GM18858 (cell line): ENCODE measurements around the gene RABL3.
"Not testable (repeated sequence)": the region's sequence is repeated elsewhere in the genome, so short reads cannot be mapped to it uniquely, and the experiment has no call there.

ENCODE experiments used
- ATAC-seq: cut with Tn5 transposase; IDR thresholded peaks from one replicate; pipeline ENCODE4 v1.9.1; 2021; ENCODE audit not compliant: unreplicated experiment

Gene RABL3

GRCh38 chr3:120749843-120750242 lies 7.5 kb upstream of the RABL3 start:
- ATAC-seq = peak; percentile 57

GRCh38 chr3:120745466-120745865 lies 3.1 kb upstream of the RABL3 start:
- ATAC-seq = no peak

DNA sequence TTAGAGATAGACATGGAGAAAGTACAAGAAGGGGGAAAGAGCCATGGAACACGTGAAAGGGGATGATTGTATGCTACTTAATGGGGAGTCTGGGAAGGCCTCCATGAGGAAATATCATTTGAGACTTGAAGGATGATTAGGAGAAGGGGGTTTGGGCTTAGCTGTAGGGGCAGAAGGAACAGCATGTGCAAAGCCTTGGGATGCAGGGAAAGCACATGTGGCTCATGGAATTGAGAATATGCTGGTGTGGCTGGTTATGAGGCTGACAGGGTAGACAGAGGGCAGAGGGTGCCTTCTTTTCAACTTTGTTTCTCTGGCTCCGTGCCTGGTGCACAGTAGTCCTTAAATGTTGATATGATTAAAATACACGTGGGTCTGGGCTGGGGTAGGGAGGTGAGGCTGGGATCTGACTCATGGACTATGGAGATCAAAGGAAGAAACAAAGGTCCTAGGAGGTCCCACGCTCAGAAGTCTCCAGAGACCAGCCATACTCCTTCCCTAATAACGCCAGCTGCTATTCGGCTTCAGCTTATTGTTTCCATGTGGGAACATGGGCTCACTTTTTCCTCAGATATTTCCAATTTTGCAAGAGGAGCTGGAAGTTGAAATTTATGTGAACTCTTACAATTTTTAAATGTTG lies 1.4 kb upstream of the RABL3 start:
- no peak for ATAC-seq

DNA sequence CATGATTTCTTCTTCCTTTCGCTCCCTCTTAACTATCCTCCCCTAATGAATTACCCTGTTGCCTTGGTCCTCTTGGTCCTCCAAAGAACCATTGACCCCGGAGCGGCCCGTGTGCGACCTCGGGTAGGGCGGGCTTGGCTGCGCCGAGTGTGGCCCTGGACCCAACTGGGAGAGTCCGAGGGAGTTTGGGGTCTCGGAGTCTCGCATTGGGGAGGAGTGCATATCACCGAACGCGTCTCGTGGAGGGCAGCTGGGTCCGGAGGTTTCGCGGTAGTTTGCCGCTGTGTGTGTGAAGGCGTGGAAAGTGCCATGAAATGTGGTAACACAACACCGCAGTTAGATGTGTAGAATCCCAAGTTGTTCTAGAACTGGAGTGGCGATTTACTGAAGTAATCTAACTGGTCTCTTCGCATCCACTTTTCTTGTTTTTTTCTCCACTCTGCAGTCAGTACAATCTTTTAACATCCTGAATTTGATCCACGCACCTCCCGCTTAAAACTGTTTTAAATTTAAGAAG lies 591 bp upstream of the RABL3 start:
- ATAC-seq = peak; percentile 2

DNA sequence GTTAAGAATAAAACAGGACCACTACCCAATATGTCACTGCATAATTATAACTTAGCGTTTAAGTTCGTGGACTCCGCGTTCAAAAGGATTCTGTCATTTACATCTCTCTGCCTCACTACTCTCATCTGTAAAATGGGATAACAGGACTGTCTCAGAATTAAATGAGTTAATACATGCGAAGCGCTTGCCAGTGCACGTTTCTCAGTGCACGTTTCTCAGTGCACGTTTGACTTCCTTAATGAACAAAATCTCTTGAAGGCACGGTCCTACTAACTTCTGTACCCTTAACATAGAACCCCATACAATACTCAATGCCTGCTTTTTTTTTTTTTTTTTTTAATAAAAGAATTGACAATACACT lies 499 bp downstream of the RABL3 start:
- ATAC-seq = peak; percentile 17

DNA sequence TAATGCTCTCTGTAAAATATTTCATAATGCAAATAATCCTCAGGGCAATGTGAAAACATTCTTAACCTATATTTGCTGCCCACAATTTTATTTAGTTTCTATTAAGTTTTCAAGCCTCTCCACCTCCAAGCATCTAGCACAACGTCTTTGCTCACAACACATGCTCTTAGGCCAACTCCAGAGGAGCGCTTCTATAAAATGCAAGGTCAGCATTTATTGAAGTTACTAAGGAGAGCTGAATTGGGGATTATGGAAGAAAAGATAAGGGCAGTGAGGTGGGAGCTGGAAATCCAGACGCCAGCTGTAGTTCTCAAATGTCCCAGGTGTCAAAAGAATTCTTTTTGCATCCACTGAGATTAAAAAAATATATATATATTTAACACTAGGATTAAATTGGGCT lies 996 bp downstream of the RABL3 start:
- ATAC-seq = no peak

DNA sequence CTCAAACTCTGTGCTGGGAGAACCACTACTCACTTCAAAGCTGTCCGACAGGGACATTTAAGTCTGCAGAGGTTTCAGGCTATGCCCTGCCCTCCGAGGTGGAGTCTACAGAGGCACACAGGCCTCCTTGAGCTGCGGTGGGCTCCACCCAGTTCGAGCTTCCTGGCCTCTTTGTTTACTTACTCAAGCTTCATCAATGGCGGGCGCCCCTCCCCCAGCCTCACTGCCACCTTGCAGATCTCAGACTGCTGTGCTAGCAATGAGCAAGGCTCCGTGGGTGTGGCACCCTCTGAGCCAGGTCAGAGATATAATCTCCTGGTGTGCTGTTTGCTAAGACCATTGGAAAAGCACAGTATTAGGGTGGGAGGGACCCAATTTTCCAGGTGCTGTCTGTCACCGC lies 4.3 kb downstream of the RABL3 start:
- not testable (repeated sequence) for ATAC-seq

GRCh38 chr3:120730576-120731542 lies 11.5 kb downstream of the RABL3 start:
- no peak for ATAC-seq

DNA sequence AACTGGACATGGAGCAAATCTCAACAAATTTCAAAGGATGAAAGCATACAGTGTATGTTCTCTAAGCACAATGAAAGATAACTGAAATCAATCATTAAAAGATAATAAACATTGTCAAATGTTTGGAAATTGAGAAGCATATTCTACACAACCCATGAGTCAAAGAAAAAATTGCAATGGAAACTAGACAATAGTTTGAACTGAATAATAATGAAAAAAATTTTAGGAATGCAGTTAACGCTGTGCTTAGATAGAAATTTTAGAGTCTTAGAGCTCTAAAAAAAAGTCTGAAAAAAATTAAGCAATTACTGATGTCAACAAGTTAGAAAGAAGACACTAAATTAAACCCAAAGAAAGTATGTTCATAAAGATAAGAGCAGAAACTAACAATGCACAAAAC lies 15.5 kb downstream of the RABL3 start:
- no peak for ATAC-seq

DNA sequence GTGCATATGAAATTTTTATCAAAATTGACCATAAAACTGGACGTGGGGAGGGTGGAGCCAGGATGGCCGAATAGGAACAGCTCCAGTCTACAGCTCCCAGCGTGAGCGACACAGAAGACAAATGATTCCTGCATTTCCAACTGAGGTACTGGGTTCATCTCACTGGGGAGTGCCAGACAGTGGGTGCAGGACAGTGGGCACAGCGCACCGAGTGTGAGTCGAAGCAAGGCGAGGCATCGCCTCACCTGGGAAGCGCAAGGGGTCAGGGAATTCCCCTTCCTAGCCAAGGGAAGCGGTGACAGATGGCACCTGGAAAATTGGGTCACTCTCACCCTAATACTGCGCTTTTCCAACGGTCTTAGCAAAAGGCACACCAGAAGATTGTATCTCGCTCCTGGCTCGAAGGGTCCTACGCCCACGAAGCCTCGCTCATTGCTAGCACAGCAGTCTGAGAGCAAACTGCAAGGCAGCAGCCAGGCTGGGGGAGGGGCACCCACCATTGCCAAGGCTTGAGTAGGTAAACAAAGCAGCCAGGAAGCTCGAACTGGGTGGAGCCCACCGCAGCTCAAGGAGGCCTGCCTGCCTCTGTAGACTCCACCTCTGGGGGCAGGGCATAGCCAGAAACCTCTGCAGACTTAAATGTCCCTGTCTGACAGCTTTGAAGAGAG lies 23.0 kb downstream of the RABL3 start:
- not testable (repeated sequence) for ATAC-seq

DNA sequence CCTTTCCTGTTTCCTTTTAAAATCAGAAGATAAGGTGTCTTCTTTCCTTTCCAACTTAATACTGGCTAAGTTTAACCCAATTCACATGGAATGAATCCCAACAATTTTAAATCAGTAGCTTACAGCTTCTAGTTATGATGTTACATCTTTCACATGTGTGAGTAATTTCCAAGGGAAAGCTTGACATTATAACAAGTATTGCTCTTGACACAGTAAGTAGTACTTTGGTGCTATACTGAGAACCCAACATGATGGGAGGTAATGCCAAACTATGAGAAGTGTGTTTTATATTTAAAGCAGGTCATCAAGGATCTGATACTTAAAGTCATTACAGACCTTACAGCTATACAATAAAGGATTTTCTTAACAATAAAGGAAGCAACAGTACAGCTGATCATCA lies 29.1 kb downstream of the RABL3 start:
- no peak for ATAC-seq

- ATAC-seq = no peak
Observed at GRCh38 chr3:120710369-120710768, 31.9 kb downstream of the RABL3 start.

DNA sequence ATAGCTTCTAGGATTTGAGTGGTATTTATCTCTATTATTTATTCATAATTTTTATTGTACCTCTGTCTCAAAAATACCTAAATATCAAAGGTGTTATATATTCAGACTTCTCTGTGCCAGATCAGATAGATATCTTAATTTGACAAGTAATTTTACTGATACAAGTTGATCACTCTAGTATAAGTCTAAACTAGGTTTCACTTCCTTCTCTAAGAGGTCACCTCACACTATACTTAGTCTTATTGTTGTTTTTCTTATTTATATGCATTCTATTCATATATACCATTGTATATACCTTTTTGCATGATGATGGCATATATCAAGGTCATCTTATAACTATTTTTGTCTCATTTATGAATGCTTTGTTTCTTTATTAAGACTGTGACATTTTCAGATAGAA lies 33.9 kb downstream of the RABL3 start:
- peak; percentile 81 for ATAC-seq

- peak; percentile 33 for ATAC-seq
Observed at GRCh38 chr3:120706950-120707349, 35.4 kb downstream of the RABL3 start.

GRCh38 chr3:120705884-120706582 lies 36.3 kb downstream of the RABL3 start:
- no peak for ATAC-seq

GRCh38 chr3:120699333-120699732 lies 43.0 kb downstream of the RABL3 start:
- no peak for ATAC-seq

DNA sequence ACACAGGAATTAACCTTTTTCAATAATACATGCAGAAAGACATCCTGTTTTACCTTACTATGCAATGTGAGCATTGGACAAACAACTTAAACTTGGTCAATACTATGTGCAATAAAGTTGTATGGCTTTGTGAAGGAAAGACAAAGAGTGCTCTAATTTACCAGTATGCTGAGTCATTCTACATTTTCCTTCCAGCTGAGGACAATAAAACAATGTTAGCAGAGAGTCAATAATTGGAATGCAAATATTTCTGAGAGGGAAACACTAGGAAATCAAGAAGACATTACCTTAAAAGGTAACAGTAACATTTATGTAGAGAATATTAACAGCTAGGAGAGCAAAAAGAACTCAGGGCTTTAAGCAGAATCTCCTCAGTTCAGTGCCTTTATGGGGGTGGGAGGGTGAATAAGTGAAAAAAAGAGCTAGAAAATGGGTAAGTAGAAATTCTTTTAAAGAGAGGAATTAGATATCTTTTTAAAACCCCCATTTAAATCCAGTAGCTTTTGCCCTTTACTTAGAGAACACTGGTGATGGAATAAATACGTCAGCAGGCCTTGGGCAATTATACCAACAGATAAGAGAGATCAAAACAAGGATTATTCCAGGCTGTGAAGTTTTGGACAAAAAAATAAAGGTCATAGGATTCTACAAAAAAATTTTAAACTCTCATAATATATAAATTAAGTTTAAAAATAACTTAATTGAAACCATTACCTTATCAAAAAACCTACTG lies 48.7 kb downstream of the RABL3 start:
- ATAC-seq = no peak

- no peak for ATAC-seq
Observed at GRCh38 chr3:120689395-120689794, 52.9 kb downstream of the RABL3 start.

DNA sequence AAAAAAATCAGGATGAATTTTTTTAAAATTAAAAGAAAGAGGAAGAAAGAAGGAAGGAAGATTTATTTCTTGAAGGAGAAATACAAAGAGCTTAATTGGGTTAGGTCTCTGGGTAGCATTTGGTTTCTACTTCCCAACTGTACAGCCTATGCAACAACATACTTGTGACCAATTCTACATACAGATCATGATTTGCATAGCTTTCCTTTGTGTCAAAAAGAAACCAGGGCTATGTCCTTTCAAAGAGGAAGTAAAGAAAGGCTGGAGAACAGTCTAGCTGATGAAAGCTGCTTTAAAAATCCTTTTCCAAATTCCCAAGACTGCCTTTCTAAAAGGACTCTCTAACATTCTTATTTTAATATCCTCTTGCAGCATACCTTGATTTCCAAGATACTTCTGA lies 54.2 kb downstream of the RABL3 start:
- ATAC-seq = peak; percentile 99

GRCh38 chr3:120685411-120685810 lies 56.9 kb downstream of the RABL3 start:
- no peak for ATAC-seq
